ENCODE measurements around the gene USP13.

- TF ChIP-seq CTCF (IDR thresholded peaks at IDR 0.05), result no peak
- no peak for TF ChIP-seq POLR2A (IDR thresholded peaks at IDR 0.05)
Observed at GRCh38 chr3:179710079-179710478, 57.2 kb downstream of the USP13 start.
